GM10847 (cell line): ENCODE measurements around the gene DACH1.

ENCODE experiments used
- POLR2A ChIP-seq: IDR thresholded peaks from 2 replicates; pipeline ENCODE4 v1.6.1; 2011; ENCODE audit not compliant: insufficient read length; ENCODE audit errors: extremely low read depth

DACH1 gene

DNA sequence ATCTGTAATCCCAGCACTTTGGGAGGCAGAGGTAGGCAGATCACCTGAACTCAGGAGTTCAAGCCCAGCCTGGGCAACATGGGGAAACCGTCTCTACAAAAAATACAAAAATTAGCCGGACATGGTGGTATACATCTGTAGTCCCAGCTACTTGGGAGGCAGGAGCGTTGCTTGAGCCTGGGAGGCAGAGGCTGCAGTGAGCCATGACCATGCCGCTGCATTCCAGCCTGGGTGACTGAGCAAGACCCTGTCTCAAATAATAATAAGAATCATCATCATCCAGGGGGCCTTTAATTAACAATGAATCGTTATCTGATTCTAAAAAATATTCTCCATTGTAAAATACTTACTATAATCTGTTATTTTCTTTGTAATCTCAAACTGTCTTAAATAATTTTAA is 283.4 kb downstream of the DACH1 start:
- TF ChIP-seq POLR2A = no peak

DNA sequence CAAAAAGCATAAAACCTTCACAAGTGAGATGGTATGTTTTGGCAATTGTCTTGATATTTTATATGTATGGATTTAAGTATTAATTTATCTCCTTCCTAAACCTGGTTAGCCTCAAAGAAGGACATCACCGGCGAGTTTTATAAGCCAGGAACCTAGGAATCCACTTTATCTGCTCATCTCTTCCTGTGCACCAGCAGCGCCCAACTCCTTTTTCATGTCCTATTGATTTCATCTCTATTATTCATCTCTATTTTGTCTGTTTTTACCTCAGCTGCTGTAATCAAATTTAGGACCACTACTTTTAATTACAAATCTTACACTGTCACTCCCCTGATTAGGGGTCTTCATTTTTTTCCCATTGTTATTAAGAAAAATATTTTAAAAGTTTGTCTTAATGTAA is 286.4 kb downstream of the DACH1 start:
- no peak for TF ChIP-seq POLR2A

GRCh38 chr13:71578048-71578447 is 289.0 kb downstream of the DACH1 start:
- TF ChIP-seq POLR2A = no peak

DNA sequence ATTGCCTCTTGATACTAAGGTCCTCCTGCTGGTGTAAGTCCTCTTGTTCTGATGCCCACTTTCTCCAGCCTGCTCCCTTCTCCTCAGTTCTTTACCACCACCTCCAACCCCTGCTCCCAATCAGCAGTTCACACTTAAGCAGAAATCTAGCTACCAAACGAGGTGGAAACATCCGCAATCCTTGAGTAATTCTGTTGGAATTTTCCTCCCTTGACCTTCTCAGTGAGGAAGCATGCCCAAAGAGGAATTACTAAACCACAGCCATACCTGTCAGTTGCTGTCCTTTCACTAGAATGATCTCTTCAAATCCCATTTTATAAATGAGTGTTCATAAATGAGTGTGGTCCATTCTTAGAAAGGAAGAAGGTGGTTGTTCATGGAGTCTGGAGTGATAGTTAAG is 289.9 kb downstream of the DACH1 start:
- no peak for TF ChIP-seq POLR2A

DNA sequence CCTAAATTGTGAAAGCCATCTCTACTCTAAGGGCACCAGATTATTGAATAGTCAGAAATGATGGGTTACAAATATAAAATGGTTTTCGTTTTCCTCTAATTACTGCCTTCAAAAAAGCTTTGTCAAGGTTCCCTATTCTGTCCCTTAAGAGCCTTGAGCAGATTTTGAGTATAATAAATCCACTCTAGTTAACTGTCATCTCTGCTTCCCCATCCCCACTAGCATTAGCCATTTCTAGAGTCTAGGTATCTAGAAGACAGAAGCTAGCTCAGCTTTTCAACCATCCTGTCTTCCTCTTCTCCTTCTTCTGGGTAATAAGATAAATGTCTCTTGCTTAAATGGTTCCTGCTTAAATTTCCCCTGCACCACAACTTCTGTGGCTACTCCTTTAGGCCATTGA is 290.4 kb downstream of the DACH1 start:
- TF ChIP-seq POLR2A = no peak

DNA sequence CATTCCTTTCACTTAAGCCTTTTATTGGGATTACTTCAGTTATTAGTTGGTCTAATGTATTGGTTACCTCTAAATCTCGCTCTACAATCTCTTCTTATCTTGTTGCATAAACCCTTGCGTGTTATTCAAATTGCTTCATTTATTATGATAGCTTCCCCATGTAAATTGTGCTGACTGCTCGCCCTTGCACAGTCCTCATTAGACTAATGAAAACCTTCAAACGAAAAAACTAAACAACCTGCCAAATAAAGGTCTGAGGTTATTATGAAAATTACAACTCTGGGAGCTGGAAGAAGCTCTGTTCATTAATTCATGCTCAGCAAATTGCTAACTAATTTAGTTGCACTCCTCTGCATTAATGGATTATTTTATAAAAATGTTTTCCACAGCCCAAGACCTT is 320.1 kb downstream of the DACH1 start:
- no peak for TF ChIP-seq POLR2A

- no peak for TF ChIP-seq POLR2A
Measured at GRCh38 chr13:71540098-71540497, 326.9 kb downstream of the DACH1 start.

DNA sequence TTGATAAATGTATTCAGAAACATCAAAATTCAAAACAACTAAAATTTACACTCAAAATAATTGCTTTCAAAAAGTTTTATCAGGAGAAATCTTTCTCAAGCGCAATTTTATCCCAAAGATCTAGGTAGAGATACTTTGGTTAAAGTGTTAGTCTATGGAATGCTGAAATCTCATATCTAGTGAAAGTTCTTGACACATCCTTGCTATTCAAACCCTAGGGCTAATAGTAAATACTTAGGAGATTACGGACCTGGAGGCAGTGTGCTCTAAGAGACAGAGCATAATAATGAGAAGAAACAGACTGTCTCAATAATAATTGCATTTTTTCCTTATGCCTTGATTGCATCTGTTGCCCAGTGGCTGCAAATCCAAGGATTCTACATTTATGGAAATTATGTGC is 330.8 kb downstream of the DACH1 start:
- no peak for TF ChIP-seq POLR2A

GRCh38 chr13:71524613-71525304 is 342.2 kb downstream of the DACH1 start:
- no peak for TF ChIP-seq POLR2A

DNA sequence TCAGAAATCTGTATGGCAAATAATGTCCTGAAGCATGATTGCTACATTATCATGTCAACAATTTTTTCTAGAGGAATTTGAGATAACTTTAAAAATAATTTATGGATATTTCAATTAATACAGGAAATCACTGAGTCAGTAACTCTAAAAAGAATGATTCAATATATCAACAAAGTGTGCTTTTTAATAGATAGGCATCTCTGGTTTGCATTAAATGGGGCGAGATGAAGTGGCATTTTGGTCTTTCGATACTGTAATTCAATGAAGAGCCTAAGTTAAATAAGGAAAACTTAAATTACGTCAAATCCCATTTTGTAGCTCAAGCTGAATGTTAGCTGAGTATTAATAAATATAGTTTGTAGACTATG is 342.8 kb downstream of the DACH1 start:
- no peak for TF ChIP-seq POLR2A

DNA sequence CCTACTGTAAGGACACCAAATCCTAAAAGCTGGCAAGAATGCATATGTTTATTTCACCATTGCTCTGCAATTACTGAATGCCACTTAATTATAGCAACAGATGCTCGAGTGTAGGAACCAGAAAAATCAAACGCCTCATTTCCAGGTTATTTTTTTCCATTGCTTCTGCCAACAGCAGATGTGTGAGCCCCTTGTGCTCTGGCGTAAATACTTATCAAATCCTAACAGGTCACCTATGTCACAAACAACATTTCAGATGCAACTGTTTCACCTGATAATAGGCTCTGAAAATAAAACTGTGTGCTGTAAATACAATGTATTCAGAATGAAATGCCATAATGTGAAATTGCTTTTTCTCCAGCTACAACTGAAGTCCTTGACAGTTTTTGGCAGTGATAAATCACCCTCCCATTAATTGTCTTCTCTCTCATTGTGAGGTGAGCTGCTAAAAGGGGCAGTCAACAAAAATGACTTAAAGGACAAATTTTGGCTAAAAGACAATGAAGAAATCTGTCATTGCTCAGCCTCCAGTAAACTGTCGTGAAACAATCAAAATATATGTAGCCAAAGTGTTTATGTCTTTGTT is 344.0 kb downstream of the DACH1 start:
- TF ChIP-seq POLR2A = no peak

GRCh38 chr13:71517004-71517403 is 350.0 kb downstream of the DACH1 start:
- TF ChIP-seq POLR2A = no peak

- no peak for TF ChIP-seq POLR2A
Measured at GRCh38 chr13:71516521-71516920, 350.5 kb downstream of the DACH1 start.

DNA sequence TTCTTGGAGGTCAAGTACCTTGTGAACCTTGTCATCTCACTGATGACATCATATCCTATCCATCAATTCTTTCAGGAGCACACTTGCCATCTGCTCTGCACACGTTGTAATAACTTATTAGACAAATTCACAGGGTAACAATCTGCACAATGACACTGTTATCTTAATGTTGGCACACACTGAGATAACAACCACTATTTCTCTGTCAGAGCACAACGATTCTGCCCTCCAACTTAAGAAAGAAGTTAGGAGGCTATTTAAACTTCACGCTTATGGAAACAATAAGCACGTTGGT is 351.3 kb downstream of the DACH1 start:
- TF ChIP-seq POLR2A = no peak

DNA sequence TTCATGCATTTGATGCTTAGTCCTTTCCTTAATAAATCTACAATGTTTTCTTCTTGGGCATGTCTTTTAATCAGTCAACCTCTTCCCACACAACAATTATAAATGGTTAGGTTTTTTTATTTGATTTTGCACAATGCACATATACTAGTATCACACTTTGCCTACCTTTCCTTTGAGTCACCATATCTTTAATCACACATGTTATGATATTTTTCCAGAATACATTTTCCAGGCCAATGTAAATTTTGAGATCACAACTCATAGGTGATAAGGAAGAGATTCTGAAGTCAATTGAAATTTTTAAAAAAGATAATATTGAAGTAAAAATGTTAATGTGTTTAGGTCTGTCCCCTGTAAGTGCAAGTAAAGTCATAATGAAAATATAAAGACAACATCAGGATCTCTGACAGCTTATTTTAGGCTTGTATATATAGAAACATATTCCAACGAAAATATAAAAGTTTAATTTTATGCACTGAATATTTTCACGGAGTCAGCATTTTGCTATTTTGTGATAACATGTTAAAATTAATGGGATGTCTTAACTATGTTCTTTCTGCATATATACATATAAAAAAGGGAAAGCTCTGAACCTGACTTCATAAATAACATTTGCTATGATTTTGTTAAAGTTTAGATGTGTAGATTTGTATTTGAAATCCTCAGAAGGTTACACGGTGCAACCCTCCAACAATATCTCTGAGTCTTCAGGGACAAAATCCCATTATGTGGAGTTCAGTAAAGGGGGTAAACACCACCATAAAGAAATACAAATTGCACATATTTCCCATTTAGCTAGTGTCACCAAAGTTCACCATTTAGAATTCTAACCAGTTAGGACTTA is 351.9 kb downstream of the DACH1 start:
- no peak for TF ChIP-seq POLR2A

DNA sequence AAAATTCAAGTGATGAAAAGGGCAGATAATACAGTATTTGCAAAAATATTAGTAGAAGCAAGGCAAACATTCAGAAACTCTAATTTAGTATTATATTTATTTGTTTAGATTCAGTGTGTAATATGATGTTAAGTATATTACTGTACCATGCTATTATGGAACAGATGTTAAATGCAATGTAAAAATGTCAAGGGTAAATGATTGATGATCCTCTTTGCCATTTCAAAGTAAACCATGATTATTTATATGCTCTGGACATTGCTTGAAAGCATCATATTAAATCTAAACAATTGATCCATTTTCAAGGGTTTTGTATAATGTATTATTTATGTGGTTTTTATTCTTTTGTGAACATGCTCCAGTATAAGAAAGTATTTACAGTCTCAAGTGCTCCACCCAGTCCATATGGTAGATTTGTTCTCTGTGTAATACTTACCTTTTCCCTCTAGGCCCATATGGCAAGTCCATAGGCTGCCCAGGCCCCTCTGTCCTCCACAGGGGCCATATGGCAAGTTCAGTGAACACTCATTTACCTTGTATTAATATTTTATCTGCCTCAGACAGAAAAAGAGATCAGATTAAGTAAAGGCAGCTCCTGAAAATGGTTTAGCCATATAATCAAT is 353.5 kb downstream of the DACH1 start:
- TF ChIP-seq POLR2A = no peak
